Measurements from ENCODE around the gene CMTM8. TPM values are rescaled to one million over a fixed set of nuclear protein-coding genes. Genes with fewer than 3 reads are reported as not detected.
A peak's percentile ranks its signal among the peaks of the same experiment; 100 is the strongest.

Gene CMTM8
- total and polyA plus RNA-seq, 8 donors: 1.3 to 8.1 (median 5.3) TPM; not detected in 2

DNA sequence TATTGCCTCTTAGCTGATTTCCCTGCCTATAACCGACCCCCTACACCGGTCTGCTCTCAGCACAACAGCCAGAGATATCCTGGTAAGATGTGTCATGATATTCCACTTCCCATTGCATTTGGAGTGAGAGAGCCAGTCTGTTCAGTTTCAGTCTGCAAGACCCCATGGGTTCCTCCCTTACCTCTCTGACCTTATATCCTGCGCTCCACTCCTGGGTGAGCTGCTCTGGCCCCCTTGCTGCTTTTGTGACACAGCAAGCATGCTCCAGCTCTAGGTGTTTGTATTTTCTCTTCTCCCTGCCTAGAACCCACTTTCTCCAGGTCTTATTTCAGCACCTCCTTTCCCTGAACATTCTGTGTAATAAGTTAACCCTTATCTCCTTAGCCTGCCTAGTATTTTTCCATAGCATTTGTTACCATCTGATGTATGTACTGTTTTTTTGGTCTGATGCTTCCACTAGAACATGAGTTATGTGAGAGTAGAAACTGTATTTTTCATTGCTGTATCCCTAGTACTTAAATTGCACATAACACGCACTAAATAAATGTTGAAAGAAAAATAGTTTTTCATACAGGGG lies 44.2 kb downstream of the CMTM8 start:
- Histone ChIP-seq H3K27ac (no peak overlapping the region), H3K4me1 (peaks cover 0 to 18% (median 10%) of the 10 kb centered on the region in 4 donors), H3K36me3 (no peaks in the 10 kb centered on the region), H3K9me3 (no peaks in the 10 kb centered on the region), H3K27me3 (no peaks in the 10 kb centered on the region), H3K4me3 (no peak overlapping the region)
- intact Hi-C loops (cut with DNase I; ENCODE audit: low total_unique reads): no loop called here
- DNase-seq: no peak
- TF ChIP-seq POLR2A (IDR thresholded peaks at IDR 0.05) (no peak), POLR2AphosphoS5 (IDR thresholded peaks at IDR 0.05) (no peak), EP300 (IDR thresholded peaks at IDR 0.05) (no peak)
- TF ChIP-seq, protein P1, sequence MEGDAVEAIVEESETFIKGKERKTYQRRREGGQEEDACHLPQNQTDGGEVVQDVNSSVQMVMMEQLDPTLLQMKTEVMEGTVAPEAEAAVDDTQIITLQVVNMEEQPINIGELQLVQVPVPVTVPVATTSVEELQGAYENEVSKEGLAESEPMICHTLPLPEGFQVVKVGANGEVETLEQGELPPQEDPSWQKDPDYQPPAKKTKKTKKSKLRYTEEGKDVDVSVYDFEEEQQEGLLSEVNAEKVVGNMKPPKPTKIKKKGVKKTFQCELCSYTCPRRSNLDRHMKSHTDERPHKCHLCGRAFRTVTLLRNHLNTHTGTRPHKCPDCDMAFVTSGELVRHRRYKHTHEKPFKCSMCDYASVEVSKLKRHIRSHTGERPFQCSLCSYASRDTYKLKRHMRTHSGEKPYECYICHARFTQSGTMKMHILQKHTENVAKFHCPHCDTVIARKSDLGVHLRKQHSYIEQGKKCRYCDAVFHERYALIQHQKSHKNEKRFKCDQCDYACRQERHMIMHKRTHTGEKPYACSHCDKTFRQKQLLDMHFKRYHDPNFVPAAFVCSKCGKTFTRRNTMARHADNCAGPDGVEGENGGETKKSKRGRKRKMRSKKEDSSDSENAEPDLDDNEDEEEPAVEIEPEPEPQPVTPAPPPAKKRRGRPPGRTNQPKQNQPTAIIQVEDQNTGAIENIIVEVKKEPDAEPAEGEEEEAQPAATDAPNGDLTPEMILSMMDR (IDR thresholded peaks at IDR 0.05): no peak
- WGBS, 5 donors: 74 to 90% (median 88%) methylated on average over 4 of the region's 4 CpGs

DNA sequence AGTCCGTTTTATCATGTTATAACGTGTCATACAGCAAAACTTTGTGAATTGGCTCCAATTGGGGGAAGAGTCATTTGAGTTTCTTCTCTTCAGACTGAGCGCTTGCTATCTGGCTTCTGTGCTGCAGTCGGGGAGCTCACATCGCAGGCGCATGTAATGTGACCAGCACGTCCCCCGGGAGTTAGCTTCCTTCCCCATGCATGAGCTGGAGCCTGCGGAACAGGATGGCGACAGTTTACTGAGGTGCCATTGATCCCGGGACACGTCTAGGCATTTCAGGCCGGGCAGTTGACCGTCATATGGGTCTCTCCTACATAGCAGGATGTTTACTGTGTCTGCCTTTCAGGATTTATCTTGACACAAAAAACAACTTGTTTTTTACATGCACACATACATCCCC lies 44.8 kb downstream of the CMTM8 start:
- no peak overlapping the region for H3K4me3 ChIP-seq
- H3K27me3 ChIP-seq: no peaks in the 10 kb centered on the region
- H3K36me3 ChIP-seq: no peaks in the 10 kb centered on the region
- H3K4me1 ChIP-seq: peaks cover 0 to 18% (median 10%) of the 10 kb centered on the region in 4 donors
- no peak overlapping the region for H3K27ac ChIP-seq
- TF ChIP-seq, protein P1 (IDR thresholded peaks at IDR 0.05): no peak
- no peak for TF ChIP-seq EP300 (IDR thresholded peaks at IDR 0.05)
- no peak for TF ChIP-seq POLR2A (IDR thresholded peaks at IDR 0.05)
- TF ChIP-seq POLR2AphosphoS5 (IDR thresholded peaks at IDR 0.05): no peak
- intact Hi-C loops (cut with DNase I; ENCODE audit: low total_unique reads): no loop called here
- WGBS, 5 donors: 63 to 79% (median 75%) methylated on average over 14 of the region's 14 CpGs
- DNase-seq: peak in 1 of 2 donors; percentile 58
- H3K9me3 ChIP-seq: no peaks in the 10 kb centered on the region

DNA sequence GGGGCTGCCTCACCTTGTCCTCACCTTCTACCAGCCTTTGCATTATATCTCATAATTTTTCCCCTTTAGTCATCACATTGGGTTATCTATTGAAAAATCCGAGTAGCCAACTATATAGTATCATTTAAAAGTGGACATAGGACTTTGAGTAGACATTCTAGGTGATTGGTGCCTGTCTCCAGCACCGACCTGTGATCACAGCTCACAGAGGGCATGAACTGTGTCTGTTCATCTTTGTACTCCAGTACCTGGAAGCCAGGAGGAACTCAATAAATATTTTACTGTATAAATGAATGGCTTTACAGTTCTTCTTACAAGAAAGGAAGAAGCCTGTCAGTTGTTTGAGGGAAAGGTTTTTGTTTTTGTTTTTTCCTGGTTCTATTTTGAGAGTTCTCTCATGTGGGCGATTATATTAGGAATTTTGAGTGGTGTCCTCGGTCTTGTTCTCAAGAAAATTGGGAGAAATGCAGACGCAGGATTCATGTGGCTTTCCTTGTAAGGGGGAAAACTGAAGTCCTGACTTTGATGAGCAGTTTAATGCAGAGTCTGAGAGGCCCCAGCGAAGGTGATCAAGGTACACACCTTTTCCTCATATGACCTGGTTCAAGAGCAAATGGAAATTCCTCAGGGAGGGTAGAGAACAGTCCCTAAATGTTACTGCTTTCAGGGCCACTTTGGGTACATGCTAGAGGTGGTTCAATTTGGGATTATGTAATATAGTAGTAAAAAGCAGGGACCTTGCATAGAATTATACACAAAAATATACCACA lies 46.1 kb downstream of the CMTM8 start:
- peaks cover 0 to 18% (median 10%) of the 10 kb centered on the region in 4 donors for H3K4me1 ChIP-seq
- H3K27ac ChIP-seq: no peak overlapping the region
- TF ChIP-seq, protein P1 (IDR thresholded peaks at IDR 0.05): no peak
- no peak for TF ChIP-seq EP300 (IDR thresholded peaks at IDR 0.05)
- no peak for TF ChIP-seq POLR2A (IDR thresholded peaks at IDR 0.05)
- no peak for TF ChIP-seq POLR2AphosphoS5 (IDR thresholded peaks at IDR 0.05)
- intact Hi-C loops (cut with DNase I; ENCODE audit: low total_unique reads): no loop called here
- WGBS, 5 donors: 70 to 84% (median 77%) methylated on average over 6 of the region's 6 CpGs
- no peaks in the 10 kb centered on the region for H3K9me3 ChIP-seq
- no peaks in the 10 kb centered on the region for H3K27me3 ChIP-seq
- DNase-seq: no peak
- H3K36me3 ChIP-seq: no peaks in the 10 kb centered on the region
- H3K4me3 ChIP-seq: no peak overlapping the region

DNA sequence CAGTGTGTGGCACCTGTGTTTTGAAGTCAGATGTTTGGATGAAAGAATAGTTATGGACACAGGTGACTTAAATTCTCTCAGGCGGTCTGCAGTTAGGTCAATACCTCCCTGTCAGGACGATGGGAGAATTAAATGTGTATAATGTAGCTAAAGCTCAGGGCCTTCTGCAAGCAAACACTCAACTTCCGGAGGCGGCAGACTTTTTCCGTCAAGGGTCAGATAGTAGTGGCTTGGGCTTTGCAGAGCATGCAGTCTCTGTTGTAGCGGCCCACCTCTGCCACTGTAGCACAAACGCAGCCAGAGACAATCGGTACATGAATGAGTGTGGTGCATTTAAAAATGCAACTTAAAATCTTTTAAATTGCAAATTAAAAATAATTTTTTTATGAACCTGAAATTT lies 47.4 kb downstream of the CMTM8 start:
- intact Hi-C loops (cut with DNase I; ENCODE audit: low total_unique reads): no loop called here
- 40 to 59% (median 52%) methylated on average over 8 of the region's 8 CpGs for WGBS, 5 donors

More for the DNA sequence above, 47.4 kb downstream of the CMTM8 start:
- Histone ChIP-seq H3K4me1 (peaks cover 0 to 25% (median 10%) of the 10 kb centered on the region in 4 donors), H3K4me3 (no peak overlapping the region), H3K36me3 (no peaks in the 10 kb centered on the region), H3K27me3 (no peaks in the 10 kb centered on the region), H3K9me3 (no peaks in the 10 kb centered on the region), H3K27ac (no peak overlapping the region)
- DNase-seq: peak in 1 of 2 donors; percentile 56
- TF ChIP-seq, protein P1 (IDR thresholded peaks at IDR 0.05): no peak
- no peak for TF ChIP-seq POLR2A (IDR thresholded peaks at IDR 0.05)
- TF ChIP-seq POLR2AphosphoS5 (IDR thresholded peaks at IDR 0.05): no peak
- TF ChIP-seq EP300 (IDR thresholded peaks at IDR 0.05): no peak
